Activated CD8-positive, alpha-beta T cell treated with anti-CD3 and anti-CD28 coated beads for 36 hours (primary cell): Measurements from ENCODE around the gene RALGAPB. TPM values are rescaled to one million over a fixed set of nuclear protein-coding genes. Genes with fewer than 3 reads are reported as not detected.
"Not testable (repeated sequence)": the region's sequence is repeated elsewhere in the genome, so short reads cannot be mapped to it uniquely, and the experiment has no call there.

ENCODE experiments used
- ATAC-seq: fragments of 200-7000 bp; cut with Tn5 transposase; one replicate; pipeline ENCODE4 v1.10.0; 2021; ENCODE audit warnings: mild to moderate bottlenecking, moderate library complexity
- CTCF ChIA-PET: fragments of 350-600 bp; sonication (Branson Sonifier 250); formaldehyde crosslinking; loops from one replicate; lab custom pipeline; 2021; ENCODE audit warnings: antibody characterized with exemption; lab: Charles Lee
- POLR2A ChIA-PET: fragments of 350-600 bp; sonication (Branson Sonifier 250); formaldehyde crosslinking; loops from one replicate; lab custom pipeline; 2021; ENCODE audit warnings: antibody characterized with exemption; lab: Charles Lee
- DNase-seq: peaks from one replicate; pipeline ENCODE4 v3.0.0-alpha.2; 2020
- H3K27ac Mint-ChIP-seq: one replicate; pipeline ENCODE4 v1.8.0; 2021; ENCODE audit warnings: mild to moderate bottlenecking, mixed read lengths
- H3K27me3 Mint-ChIP-seq: one replicate; pipeline ENCODE4 v1.8.0; 2021; ENCODE audit warnings: mixed read lengths
- H3K36me3 Mint-ChIP-seq: one replicate; pipeline ENCODE4 v1.8.0; 2021; ENCODE audit warnings: low read depth, mixed read lengths
- H3K4me1 Mint-ChIP-seq: one replicate; pipeline ENCODE4 v1.8.0; 2021; ENCODE audit warnings: low read depth, mixed read lengths
- H3K4me3 Mint-ChIP-seq: one replicate; pipeline ENCODE4 v1.8.0; 2021; ENCODE audit warnings: mild to moderate bottlenecking, moderate library complexity, mixed read lengths
- H3K9me3 Mint-ChIP-seq: one replicate; pipeline ENCODE4 v1.8.0; 2021; ENCODE audit warnings: mixed read lengths
- CTCF ChIP-seq: fragments of 200-600 bp; IDR thresholded peaks from one replicate; pipeline ENCODE4 v1.8.0; 2022; ENCODE audit warnings: antibody characterized with exemption, mild to moderate bottlenecking
- intact Hi-C: fragments of 100-400 bp; cut with micrococcal nuclease; formaldehyde crosslinking; loops from one replicate; pipeline ENCODE4 v1.10.0; 2022
- total RNA-seq, 2 experiments: library from RNA; stranded (reverse); gene quantifications; one replicate each; pipeline ENCODE4 v1.2.3, GENCODE V29; 2021

Gene RALGAPB
- total RNA-seq, 2 experiments from 2014 or later: 19.8 to 21.3 TPM

- Mint-ChIP-seq H3K27ac (no peak overlapping the region), H3K4me3 (no peak overlapping the region), H3K4me1 (peaks cover 7% of the 10 kb centered on the region), H3K36me3 (peaks cover 24% of the 10 kb centered on the region), H3K27me3 (peaks cover 3% of the 10 kb centered on the region), H3K9me3 (no peaks in the 10 kb centered on the region)
- CTCF ChIA-PET: interaction anchor here (1.6 kb wide), 1 partner anchor 8 kb away, joined by 7 read pairs; no protein-coding TSS in a partner anchor
- ATAC-seq (no peak), DNase-seq (no peak)
- intact Hi-C loops: no loop called here
- TF ChIP-seq CTCF: no peak
- POLR2A ChIA-PET: interaction anchor here (1.9 kb wide), 1 partner anchor 8 kb away, joined by 14 read pairs; no protein-coding TSS in a partner anchor
These were observed 34.8 kb upstream of the RALGAPB start for GRCh38 chr20:38437796-38438195.

GRCh38 chr20:38441110-38441509 is 31.5 kb upstream of the RALGAPB start:
- H3K9me3 Mint-ChIP-seq, H3K4me3 Mint-ChIP-seq, H3K36me3 Mint-ChIP-seq, H3K4me1 Mint-ChIP-seq, H3K27me3 Mint-ChIP-seq, H3K27ac Mint-ChIP-seq, ATAC-seq, DNase-seq, CTCF ChIA-PET, intact Hi-C loops: not testable (repeated sequence)
- POLR2A ChIA-PET: interaction anchor here (1.5 to 4.1 kb wide), 2 partner anchors 9 to 13 kb away, joined by 5 to 15 read pairs; no protein-coding TSS in a partner anchor

GRCh38 chr20:38441916-38442315 is 30.7 kb upstream of the RALGAPB start:
- CTCF ChIA-PET: no interaction called here
- Mint-ChIP-seq H3K4me3 (no peak overlapping the region), H3K27ac (no peak overlapping the region), H3K36me3 (no peaks in the 10 kb centered on the region), H3K27me3 (peaks cover 3% of the 10 kb centered on the region), H3K9me3 (no peaks in the 10 kb centered on the region), H3K4me1 (peaks cover 8% of the 10 kb centered on the region)
- intact Hi-C loops: no loop called here
- POLR2A ChIA-PET: interaction anchor here (1.2 to 4.1 kb wide), 2 partner anchors 10 to 16 kb away, joined by 3 to 15 read pairs; no protein-coding TSS in a partner anchor
- ATAC-seq (no peak), DNase-seq (no peak)
- TF ChIP-seq CTCF: no peak

GRCh38 chr20:38445381-38445796 is 27.3 kb upstream of the RALGAPB start:
- peaks cover 34% of the 10 kb centered on the region for H3K4me1 Mint-ChIP-seq
- H3K4me3 Mint-ChIP-seq: no peak overlapping the region
- no peak for TF ChIP-seq CTCF

GRCh38 chr20:38445901-38446425 is 26.7 kb upstream of the RALGAPB start:
- TF ChIP-seq CTCF: no peak
- ATAC-seq: no peak

More at GRCh38 chr20:38445381-38445796, 27.3 kb upstream of the RALGAPB start:
- Mint-ChIP-seq H3K36me3 (peaks cover 9% of the 10 kb centered on the region), H3K27me3 (no peaks in the 10 kb centered on the region), H3K27ac (peak overlapping the region; percentile 49), H3K9me3 (no peaks in the 10 kb centered on the region)
- DNase-seq (no peak), ATAC-seq (no peak)
- CTCF ChIA-PET: interaction anchor here (0.9 to 5.2 kb wide), 12 partner anchors 8 to 106 kb away, joined by 3 to 101 read pairs (median 6); partner anchors contain the start of genes RALGAPB and SNHG17
- intact Hi-C loops: no loop called here
- POLR2A ChIA-PET: interaction anchor here (1.0 to 6.6 kb wide), 6 partner anchors 8 to 38 kb away, joined by 3 to 165 read pairs (median 10); partner anchors contain the start of genes RALGAPB and SNHG17

More at GRCh38 chr20:38445901-38446425, 26.7 kb upstream of the RALGAPB start:
- no peak for DNase-seq
- Mint-ChIP-seq H3K27me3 (no peaks in the 10 kb centered on the region), H3K27ac (peak overlapping the region; percentile 84), H3K4me3 (peak overlapping the region; percentile 78), H3K4me1 (peaks cover 40% of the 10 kb centered on the region), H3K9me3 (no peaks in the 10 kb centered on the region), H3K36me3 (peaks cover 13% of the 10 kb centered on the region)
- intact Hi-C loops: no loop called here
- ChIA-PET POLR2A (interaction anchor here (1.0 to 6.6 kb wide), 11 partner anchors 9 to 38 kb away, joined by 3 to 165 read pairs (median 7); partner anchors contain the start of genes RALGAPB and SNHG17), CTCF (interaction anchor here (0.8 to 5.2 kb wide), 15 partner anchors 8 to 316 kb away, joined by 3 to 101 read pairs (median 5); partner anchors contain the start of genes RALGAPB and SNHG17)
